Measurements from ENCODE around the gene CIRBP. TPM values are rescaled to one million over a fixed set of nuclear protein-coding genes. Genes with fewer than 3 reads are reported as not detected.

CIRBP gene
- total and polyA plus RNA-seq, 2 of the 13 experiments (the other 11 are each of a cell fraction or from before 2014, with no cell fraction given): 133 to 140 TPM

DNA sequence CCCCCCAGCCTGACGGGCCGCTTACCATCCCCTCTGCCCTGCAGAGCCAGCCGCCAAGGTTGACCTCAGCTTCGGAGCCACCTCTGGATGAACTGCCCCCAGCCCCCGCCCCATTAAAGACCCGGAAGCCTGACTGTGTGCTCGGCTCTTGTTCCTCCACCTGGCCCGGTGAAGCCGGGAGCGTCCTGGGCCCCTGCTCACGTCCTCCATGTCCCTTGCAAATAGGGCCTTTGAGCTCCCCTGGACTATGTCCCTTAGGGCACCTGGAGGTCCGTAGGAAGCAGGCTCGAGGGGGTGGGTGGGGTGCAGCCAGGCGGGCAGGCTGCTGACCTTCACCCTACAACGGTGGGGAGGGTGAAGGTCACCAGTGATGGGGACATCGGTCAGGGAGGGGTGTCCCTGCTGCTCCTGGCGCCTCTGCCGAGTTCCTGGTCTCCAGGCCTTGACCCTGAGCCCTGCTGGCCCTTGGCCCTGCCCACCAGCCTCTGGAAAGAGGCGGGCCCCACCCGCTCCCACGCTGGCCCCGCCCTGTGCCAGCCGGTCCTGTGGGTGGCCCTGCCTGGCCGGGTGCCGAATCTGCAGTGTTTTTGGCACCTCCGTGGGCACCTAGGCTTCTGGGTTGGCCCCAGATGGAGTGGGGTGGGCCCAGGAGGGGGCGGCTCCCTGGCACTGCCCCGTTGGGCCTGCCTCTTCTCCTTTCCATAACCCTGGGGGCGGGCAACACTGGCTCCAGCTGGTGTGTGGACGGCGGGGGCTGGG, 24.3 kb upstream of the CIRBP start (continued):
- no peak; the same call in 1 of the 2 replicates for TF ChIP-seq ZNF777 (CRISPR knock-in tag; IDR thresholded peaks at IDR 0.05)
- no peak for TF ChIP-seq MATR3 (CRISPR knock-in tag; IDR thresholded peaks at IDR 0.05)
- TF ChIP-seq ZFP41 (CRISPR knock-in tag; IDR thresholded peaks at IDR 0.05; ENCODE audit: borderline replicate concordance): no peak
- TF ChIP-seq TCF7L2 (IDR thresholded peaks at IDR 0.05; ENCODE audit: low read depth, low read length): no peak
- TF ChIP-seq ZNF678 (CRISPR knock-in tag; IDR thresholded peaks at IDR 0.05): no peak
- peak; percentile 83 for TF ChIP-seq NCOA2 (CRISPR knock-in tag; IDR thresholded peaks at IDR 0.05)
- no peak for TF ChIP-seq EHMT2 (IDR thresholded peaks at IDR 0.05; ENCODE audit: borderline replicate concordance, low read depth, low read length)
- peak in 1 of 2 experiments; percentile 76; a peak in 2 of 4 replicates for TF ChIP-seq KLF16 (CRISPR knock-in tag; IDR thresholded peaks at IDR 0.05)
- TF ChIP-seq ATF5 (CRISPR knock-in tag; IDR thresholded peaks at IDR 0.05; ENCODE audit: low read depth): no peak
- no peak for TF ChIP-seq STAT5B (CRISPR knock-in tag; IDR thresholded peaks at IDR 0.05)
- no peak for TF ChIP-seq ZNF883 (CRISPR knock-in tag; IDR thresholded peaks at IDR 0.05; ENCODE audit: not compliant biosample characterization)
- TF ChIP-seq RXRA (CRISPR knock-in tag; IDR thresholded peaks at IDR 0.05): peak; percentile 99
- TF ChIP-seq ZNF703 (CRISPR knock-in tag; IDR thresholded peaks at IDR 0.05; ENCODE audit: borderline replicate concordance): no peak
- TF ChIP-seq KDM4B (CRISPR knock-in tag; IDR thresholded peaks at IDR 0.05): no peak
- TF ChIP-seq, protein P1, sequence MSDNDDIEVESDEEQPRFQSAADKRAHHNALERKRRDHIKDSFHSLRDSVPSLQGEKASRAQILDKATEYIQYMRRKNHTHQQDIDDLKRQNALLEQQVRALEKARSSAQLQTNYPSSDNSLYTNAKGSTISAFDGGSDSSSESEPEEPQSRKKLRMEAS (IDR thresholded peaks at IDR 0.05): peak; percentile 62
- TF ChIP-seq XRCC5 (optimal IDR thresholded peaks at IDR 0.05; ENCODE audit: low read length): peak; percentile 66
- TF ChIP-seq ZNF510 (CRISPR knock-in tag; IDR thresholded peaks at IDR 0.05; ENCODE audit: low read depth): no peak
- peak; percentile 69 for TF ChIP-seq KDM2A (CRISPR knock-in tag; IDR thresholded peaks at IDR 0.05; ENCODE audit: borderline replicate concordance, low read depth)
- TF ChIP-seq SIX1 (CRISPR knock-in tag; IDR thresholded peaks at IDR 0.05; ENCODE audit: borderline replicate concordance): peak; percentile 50; the same call in 1 of the 2 replicates
- TF ChIP-seq, protein P2, sequence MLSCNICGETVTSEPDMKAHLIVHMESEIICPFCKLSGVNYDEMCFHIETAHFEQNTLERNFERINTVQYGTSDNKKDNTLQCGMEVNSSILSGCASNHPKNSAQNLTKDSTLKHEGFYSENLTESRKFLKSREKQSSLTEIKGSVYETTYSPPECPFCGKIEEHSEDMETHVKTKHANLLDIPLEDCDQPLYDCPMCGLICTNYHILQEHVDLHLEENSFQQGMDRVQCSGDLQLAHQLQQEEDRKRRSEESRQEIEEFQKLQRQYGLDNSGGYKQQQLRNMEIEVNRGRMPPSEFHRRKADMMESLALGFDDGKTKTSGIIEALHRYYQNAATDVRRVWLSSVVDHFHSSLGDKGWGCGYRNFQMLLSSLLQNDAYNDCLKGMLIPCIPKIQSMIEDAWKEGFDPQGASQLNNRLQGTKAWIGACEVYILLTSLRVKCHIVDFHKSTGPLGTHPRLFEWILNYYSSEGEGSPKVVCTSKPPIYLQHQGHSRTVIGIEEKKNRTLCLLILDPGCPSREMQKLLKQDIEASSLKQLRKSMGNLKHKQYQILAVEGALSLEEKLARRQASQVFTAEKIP (CRISPR knock-in tag; IDR thresholded peaks at IDR 0.05; ENCODE audit: borderline replicate concordance): no peak
- TF ChIP-seq ZC3H4 (CRISPR knock-in tag; IDR thresholded peaks at IDR 0.05; ENCODE audit: borderline replicate concordance): no peak
- no peak for TF ChIP-seq SRF (IDR thresholded peaks at IDR 0.05; ENCODE audit: low read depth, low read length)
- no peak for TF ChIP-seq ZBTB1 (CRISPR knock-in tag; IDR thresholded peaks at IDR 0.05; ENCODE audit: borderline replicate concordance)
- no peak for TF ChIP-seq RAD21 (CRISPR knock-in tag; IDR thresholded peaks at IDR 0.05)
- no peak for TF ChIP-seq ZSCAN12 (CRISPR knock-in tag; IDR thresholded peaks at IDR 0.05)
- TF ChIP-seq ETV5 (CRISPR knock-in tag; IDR thresholded peaks at IDR 0.05; ENCODE audit: borderline replicate concordance): peak; percentile 79; the same call in 1 of the 2 replicates
- TF ChIP-seq BRCA1 (CRISPR knock-in tag; IDR thresholded peaks at IDR 0.05): no peak
- TF ChIP-seq HNF4A (CRISPR knock-in tag; IDR thresholded peaks at IDR 0.05): peak; percentile 99
- TF ChIP-seq ZNF205 (CRISPR knock-in tag; IDR thresholded peaks at IDR 0.05): peak; percentile 70
- no peak; the same call in 1 of the 2 replicates for TF ChIP-seq BHLHE40 (IDR thresholded peaks at IDR 0.05; ENCODE audit: low read length)
- peak; percentile 60; the same call in 1 of the 2 replicates for TF ChIP-seq ZNF674 (CRISPR knock-in tag; IDR thresholded peaks at IDR 0.05; ENCODE audit: low read depth)
- TF ChIP-seq POLR2AphosphoS2 (IDR thresholded peaks at IDR 0.05; ENCODE audit: low read depth, low read length): no peak

Measured in HepG2 (cell line).